Iris pigment epithelial cell (primary cell): ENCODE measurements around the gene SERPINI1.

Source experiments
- DNase-seq: peaks from one replicate; pipeline ENCODE4 v3.0.0-alpha.2; 2011; ENCODE audit warnings: low read depth

The SERPINI1 gene

GRCh38 chr3:167734498-167735232 lies 856 bp upstream of the SERPINI1 start, which contains the start of gene PDCD10:
Gene PDCD10 (minus strand): TSS chr3:167734892. CDS start chr3:167720157, 14,735 bp downstream.
- DNase-seq, result peak; percentile 100

GRCh38 chr3:167736264-167736787 lies 805 bp downstream of the SERPINI1 start:
- DNase-seq, result no peak

DNA sequence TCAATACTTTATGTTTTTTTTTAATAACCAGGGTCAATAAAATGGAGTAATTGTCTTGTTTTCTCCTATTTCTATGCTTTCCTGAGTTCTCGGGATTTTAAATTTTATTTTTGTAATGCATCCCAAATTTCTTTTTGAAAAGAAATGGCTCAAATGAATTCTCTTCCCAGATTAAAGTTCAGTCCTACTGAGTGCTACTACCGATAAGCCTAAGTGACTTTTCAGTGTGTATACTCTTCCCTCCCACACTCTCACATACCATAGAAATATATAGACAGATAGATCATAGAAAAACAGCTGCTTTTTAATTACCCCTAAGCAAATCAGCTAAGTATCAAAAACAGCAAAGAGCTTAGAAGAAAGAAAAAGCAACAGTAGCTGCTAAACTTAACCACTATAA lies 1.5 kb downstream of the SERPINI1 start:
- DNase-seq, result no peak

DNA sequence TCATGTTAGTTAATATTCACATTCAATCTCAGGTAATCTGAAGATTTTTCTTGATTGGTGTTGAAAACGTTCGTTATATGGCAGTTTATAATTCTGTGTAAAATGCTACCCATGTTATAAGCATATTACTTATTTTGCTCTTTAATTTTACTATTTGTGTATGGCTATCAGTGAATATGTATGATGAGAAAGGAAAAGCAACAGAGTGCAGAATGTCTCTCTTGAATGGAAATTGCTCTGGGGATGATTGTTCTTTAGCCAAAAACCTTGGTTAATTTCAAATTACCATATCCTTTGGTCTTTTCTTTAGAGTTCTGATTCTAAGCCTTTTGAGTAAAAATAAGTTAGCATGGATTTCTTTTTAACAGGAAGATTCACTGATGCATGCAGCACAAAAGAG lies 2.5 kb downstream of the SERPINI1 start:
- no peak for DNase-seq

DNA sequence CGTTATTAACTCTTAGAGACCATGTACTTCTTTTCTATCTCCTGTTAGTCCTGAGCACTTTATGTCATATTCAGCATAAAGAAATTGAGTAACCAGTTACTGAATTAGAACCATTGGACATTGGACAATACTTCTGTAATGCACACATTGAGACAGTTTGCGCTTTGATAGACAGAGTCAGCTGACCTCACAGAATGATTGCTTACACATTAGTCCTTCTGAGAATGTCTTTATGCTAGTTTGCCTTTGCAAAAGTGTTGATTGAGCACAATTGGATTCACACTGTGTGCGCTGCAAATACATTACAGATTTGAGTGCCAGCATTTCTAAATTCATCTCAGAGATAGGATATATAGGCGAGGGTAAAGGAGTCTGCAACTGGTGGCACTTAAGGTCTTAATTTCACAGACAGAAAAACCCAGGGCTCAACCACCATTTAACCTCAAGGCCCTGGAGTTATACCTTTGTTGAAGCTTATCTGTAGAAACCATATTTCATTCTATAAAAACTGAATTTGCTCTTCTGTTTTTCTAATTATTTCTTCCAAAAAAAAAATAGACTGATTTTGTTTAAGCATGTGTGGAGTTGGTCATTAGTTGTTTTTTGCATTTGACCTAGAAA lies 3.8 kb downstream of the SERPINI1 start:
- DNase-seq, result no peak

DNA sequence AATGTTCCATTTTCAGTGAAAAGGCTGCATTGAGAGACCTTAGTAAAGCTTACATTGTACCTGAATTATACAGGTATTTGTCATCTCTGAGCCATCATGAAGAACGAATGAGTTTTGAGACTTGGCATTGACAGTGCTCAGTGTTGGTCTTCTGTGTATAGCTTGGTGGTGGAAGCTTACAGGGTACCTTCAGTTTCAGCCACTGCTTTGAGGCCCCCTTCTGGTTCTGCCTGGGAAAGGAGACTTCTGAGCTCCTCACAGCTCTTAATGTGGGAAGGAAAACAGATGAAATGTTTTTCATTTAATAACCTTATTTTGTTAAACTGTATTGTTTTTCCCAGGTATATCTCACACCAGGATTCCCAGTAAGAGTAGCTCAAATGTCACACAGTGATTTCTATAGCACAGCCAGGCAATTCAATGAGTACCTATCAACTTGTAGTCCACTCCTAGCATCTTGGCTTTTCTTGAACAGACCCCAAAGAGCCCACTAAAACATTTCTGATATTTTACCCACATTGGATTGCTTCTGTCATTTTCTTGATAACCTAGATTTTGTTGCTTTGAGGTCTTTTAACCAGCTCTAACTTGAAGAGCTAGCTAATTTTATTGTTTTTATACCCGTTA lies 5.6 kb downstream of the SERPINI1 start:
- DNase-seq, result peak; percentile 56

DNA sequence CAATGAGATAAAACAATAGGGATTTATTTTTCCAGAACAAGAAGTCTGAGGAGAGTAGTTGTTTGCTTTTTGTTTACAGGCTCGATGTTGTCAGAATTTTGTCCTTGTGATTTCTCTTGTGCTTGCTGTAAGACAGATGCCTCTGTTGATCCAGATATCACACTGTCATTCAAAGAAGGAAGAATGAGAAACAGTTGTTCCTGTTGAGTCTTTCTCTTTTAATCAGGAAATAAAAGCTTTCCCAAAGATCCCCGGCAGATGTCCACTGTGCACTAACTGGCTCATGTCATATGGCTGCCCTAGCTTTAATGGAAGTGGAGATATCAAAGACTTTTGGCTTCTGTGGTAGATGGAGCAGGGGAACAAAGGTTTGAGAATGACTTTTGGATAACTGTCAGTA lies 6.8 kb downstream of the SERPINI1 start:
- no peak for DNase-seq

GRCh38 chr3:167743799-167744198 lies 8.3 kb downstream of the SERPINI1 start:
- DNase-seq, result peak; percentile 8

GRCh38 chr3:167749209-167749608 lies 13.7 kb downstream of the SERPINI1 start:
- no peak for DNase-seq

- no peak for DNase-seq
Observed at GRCh38 chr3:167749728-167750127, 14.2 kb downstream of the SERPINI1 start.

DNA sequence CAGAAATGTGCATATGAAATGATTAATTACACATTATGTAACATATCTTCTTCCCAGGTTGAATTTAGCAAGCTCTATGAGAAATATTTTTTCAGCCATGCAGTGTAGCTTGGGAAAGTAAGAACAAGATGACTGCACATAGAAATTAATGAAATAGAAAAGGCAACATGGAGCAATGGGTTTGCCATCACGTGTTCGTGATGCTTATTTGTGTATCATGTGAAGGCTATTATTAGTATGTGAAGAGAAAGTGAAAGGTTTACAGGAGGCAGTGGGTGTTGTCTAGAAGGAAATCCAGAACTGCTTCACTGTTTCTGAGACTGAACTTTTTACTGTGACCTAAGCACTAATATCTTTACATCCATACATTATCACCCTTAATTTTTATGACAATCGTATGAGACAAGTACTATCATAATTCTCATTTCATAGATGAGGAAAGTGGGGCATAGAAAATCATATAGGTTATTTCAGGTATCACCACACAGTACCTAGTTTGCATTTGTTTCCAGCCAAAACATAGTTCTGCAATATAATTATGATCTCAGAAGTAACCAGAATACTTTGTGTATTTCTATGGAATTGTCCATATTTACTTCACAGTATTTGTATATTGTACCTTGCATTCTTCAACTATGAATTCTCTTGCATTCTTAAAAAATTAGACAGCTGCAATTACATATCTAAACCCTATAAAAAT lies 14.9 kb downstream of the SERPINI1 start:
- no peak for DNase-seq

DNA sequence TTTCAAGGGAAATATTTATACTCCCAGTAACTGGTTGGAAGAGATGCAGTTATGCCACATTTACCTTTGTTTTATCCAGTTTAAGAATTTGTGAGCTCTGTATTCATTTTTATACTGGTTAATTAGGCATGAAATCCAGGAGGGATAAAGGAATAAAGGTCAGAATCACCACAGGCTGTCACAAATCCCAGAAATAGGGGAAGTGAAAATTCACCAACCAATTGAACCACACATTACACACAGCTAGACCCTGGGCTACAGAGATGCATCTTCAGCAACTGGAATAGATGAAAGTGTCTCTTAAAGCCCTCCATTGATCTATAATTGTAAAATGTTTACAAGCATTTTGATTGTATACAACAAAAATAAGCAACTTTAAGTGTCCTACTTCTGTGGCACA lies 18.5 kb downstream of the SERPINI1 start:
- no peak for DNase-seq

- DNase-seq, result no peak
Observed at GRCh38 chr3:167761302-167761701, 25.8 kb downstream of the SERPINI1 start.

GRCh38 chr3:167762296-167762695 lies 26.8 kb downstream of the SERPINI1 start:
- no peak for DNase-seq

GRCh38 chr3:167772992-167773391 lies 37.5 kb downstream of the SERPINI1 start:
- no peak for DNase-seq

DNA sequence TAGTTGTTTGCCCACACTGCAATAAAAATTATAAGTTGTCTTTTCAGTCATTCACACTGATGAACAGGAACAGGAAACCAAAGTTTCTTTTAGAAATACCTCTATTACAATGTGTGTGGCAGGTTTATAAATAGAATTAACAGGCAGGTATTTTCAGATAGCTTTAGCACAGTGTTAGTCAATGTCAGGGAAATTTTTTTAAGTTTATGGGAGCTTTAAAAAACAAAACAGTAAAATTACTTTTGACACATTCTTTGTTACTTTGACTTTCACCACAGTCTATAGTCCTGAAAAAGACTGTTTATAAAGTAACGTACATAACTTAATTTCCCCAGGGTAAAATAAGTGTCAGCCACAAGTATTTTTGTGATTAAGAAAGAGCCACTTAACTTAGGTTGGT lies 38.1 kb downstream of the SERPINI1 start:
- no peak for DNase-seq

- DNase-seq, result no peak
Observed at GRCh38 chr3:167776066-167776685, 40.7 kb downstream of the SERPINI1 start.

GRCh38 chr3:167777356-167777755 lies 41.8 kb downstream of the SERPINI1 start:
- no peak for DNase-seq

DNA sequence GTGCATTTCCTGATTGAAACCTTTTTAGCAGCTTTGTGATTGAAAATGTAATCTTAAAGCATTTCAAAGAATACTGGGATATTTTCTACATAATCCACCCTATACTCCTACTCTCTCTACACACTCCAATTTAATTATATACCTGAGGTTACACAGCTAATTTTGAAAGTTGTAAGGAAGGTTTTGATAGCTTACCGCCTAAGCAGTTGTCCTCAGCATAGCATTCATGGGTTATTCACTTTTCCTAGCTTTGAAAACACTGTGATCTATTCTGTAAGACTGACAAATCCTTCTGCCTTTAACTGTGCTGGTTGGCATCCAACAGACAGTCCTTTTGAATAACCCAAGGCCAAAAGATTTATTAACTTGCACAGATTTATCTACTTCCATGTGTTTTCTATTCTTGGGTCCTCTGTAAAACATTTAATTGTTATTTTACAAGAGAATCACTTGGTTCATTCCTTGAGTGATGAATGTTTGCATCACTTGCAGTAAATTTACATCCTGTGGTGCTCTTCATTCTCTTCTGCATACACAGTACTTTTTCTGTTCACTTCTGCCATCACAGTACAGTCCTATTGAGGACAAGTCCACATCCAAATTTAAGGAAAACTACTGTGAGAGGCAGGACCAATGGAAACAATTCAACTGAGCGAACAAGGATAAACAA lies 44.8 kb downstream of the SERPINI1 start:
- no peak for DNase-seq

- DNase-seq, result no peak
Observed at GRCh38 chr3:167783781-167784180, 48.3 kb downstream of the SERPINI1 start.

DNA sequence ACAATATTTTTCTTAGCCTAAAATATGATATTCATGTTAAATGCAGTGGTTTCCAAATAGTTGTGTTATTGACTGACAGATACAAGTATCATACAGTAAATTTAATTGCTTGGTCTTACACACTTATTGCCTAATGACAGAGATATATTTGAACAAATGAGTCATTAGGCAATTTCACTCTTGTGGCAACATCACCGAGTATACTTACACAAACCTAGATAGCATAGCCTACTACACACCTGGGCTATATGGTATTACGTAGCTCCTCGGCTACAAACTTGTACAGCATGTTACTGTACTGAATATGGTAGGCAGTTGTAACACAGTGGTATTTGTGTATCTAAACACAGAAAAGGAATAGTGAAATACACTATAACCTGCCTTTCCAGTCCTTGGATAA lies 50.3 kb downstream of the SERPINI1 start:
- no peak for DNase-seq
